Neuron (in vitro differentiated cells): ENCODE results near the gene INPP5D.

Experiments used
- H2AFZ ChIP-seq: one replicate; pipeline ENCODE4 v1.6.1; 2013; ENCODE audit warnings: low read depth, mild to moderate bottlenecking, inconsistent platforms, low read length, moderate library complexity
- H3K27me3 ChIP-seq: one replicate; pipeline ENCODE4 v1.6.1; 2013; ENCODE audit warnings: low read length; ENCODE audit not compliant: insufficient read depth
- H3K36me3 ChIP-seq: one replicate; pipeline ENCODE4 v1.6.1; 2013; ENCODE audit warnings: low read length; ENCODE audit not compliant: insufficient read depth
- H3K4me1 ChIP-seq: one replicate; pipeline ENCODE4 v1.6.1; 2013; ENCODE audit warnings: low read length; ENCODE audit not compliant: insufficient read depth
- H3K4me3 ChIP-seq: 2 replicates; pipeline ENCODE4 v1.5.1; 2013; ENCODE audit warnings: mild to moderate bottlenecking, low read length, moderate library complexity
- H3K9me3 ChIP-seq: one replicate; pipeline ENCODE4 v1.6.1; 2013; ENCODE audit warnings: low read length

INPP5D gene

GRCh38 chr2:233210843-233211547, 150.9 kb downstream of the INPP5D start:
- H3K4me1 ChIP-seq, result peaks cover 19% of the 10 kb centered on the region
- H3K27me3 ChIP-seq, result no peaks in the 10 kb centered on the region
- no peaks in the 10 kb centered on the region for H3K36me3 ChIP-seq
- no peaks in the 10 kb centered on the region for H3K9me3 ChIP-seq
- H2AFZ ChIP-seq, result no peak overlapping the region
- H3K4me3 ChIP-seq, result no peak overlapping the region

- H3K9me3 ChIP-seq, result no peaks in the 10 kb centered on the region
- H3K36me3 ChIP-seq, result no peaks in the 10 kb centered on the region
- no peaks in the 10 kb centered on the region for H3K27me3 ChIP-seq
- peaks cover 19% of the 10 kb centered on the region for H3K4me1 ChIP-seq
- H2AFZ ChIP-seq, result no peak overlapping the region
- no peak overlapping the region for H3K4me3 ChIP-seq
These were observed 151.4 kb downstream of the INPP5D start for GRCh38 chr2:233211548-233211895.

GRCh38 chr2:233213011-233213410, 152.9 kb downstream of the INPP5D start:
- no peaks in the 10 kb centered on the region for H3K9me3 ChIP-seq
- no peak overlapping the region for H3K4me3 ChIP-seq
- no peaks in the 10 kb centered on the region for H3K36me3 ChIP-seq
- peaks cover 19% of the 10 kb centered on the region for H3K4me1 ChIP-seq
- H3K27me3 ChIP-seq, result no peaks in the 10 kb centered on the region
- H2AFZ ChIP-seq, result no peak overlapping the region

- Histone ChIP-seq H3K9me3 (no peaks in the 10 kb centered on the region), H2AFZ (no peak overlapping the region), H3K4me3 (no peak overlapping the region), H3K27me3 (no peaks in the 10 kb centered on the region), H3K4me1 (peaks cover 11% of the 10 kb centered on the region), H3K36me3 (no peaks in the 10 kb centered on the region)
These were observed 153.8 kb downstream of the INPP5D start for GRCh38 chr2:233213975-233214374.

GRCh38 chr2:233217892-233218377, 157.8 kb downstream of the INPP5D start:
- H3K4me3 ChIP-seq, result no peak overlapping the region

GRCh38 chr2:233218836-233219235, 158.7 kb downstream of the INPP5D start:
- no peaks in the 10 kb centered on the region for H3K9me3 ChIP-seq
- H3K4me1 ChIP-seq, result no peaks in the 10 kb centered on the region
- no peak overlapping the region for H3K4me3 ChIP-seq
- H2AFZ ChIP-seq, result no peak overlapping the region
- no peaks in the 10 kb centered on the region for H3K36me3 ChIP-seq
- H3K27me3 ChIP-seq, result no peaks in the 10 kb centered on the region

More at GRCh38 chr2:233217892-233218377, 157.8 kb downstream of the INPP5D start:
- H2AFZ ChIP-seq, result no peak overlapping the region
- no peaks in the 10 kb centered on the region for H3K9me3 ChIP-seq
- no peaks in the 10 kb centered on the region for H3K4me1 ChIP-seq
- no peaks in the 10 kb centered on the region for H3K36me3 ChIP-seq
- H3K27me3 ChIP-seq, result no peaks in the 10 kb centered on the region

GRCh38 chr2:233219848-233220247, 159.7 kb downstream of the INPP5D start:
- Histone ChIP-seq H3K9me3 (no peaks in the 10 kb centered on the region), H3K27me3 (no peaks in the 10 kb centered on the region), H2AFZ (no peak overlapping the region), H3K4me3 (no peak overlapping the region), H3K4me1 (no peaks in the 10 kb centered on the region), H3K36me3 (no peaks in the 10 kb centered on the region)

GRCh38 chr2:233221378-233222063, 161.4 kb downstream of the INPP5D start:
- Histone ChIP-seq H2AFZ (no peak overlapping the region), H3K9me3 (no peaks in the 10 kb centered on the region), H3K36me3 (no peaks in the 10 kb centered on the region), H3K27me3 (no peaks in the 10 kb centered on the region), H3K4me3 (no peak overlapping the region), H3K4me1 (no peaks in the 10 kb centered on the region)

GRCh38 chr2:233223059-233223894, 163.1 kb downstream of the INPP5D start:
- Histone ChIP-seq H3K4me1 (no peaks in the 10 kb centered on the region), H2AFZ (no peak overlapping the region), H3K36me3 (no peaks in the 10 kb centered on the region), H3K9me3 (no peaks in the 10 kb centered on the region), H3K27me3 (no peaks in the 10 kb centered on the region), H3K4me3 (no peak overlapping the region)

- no peaks in the 10 kb centered on the region for H3K9me3 ChIP-seq
- H2AFZ ChIP-seq, result no peak overlapping the region
- H3K36me3 ChIP-seq, result no peaks in the 10 kb centered on the region
- H3K4me1 ChIP-seq, result no peaks in the 10 kb centered on the region
- H3K27me3 ChIP-seq, result no peaks in the 10 kb centered on the region
- no peak overlapping the region for H3K4me3 ChIP-seq
These were observed 165.3 kb downstream of the INPP5D start for GRCh38 chr2:233225230-233226068.

- no peaks in the 10 kb centered on the region for H3K4me1 ChIP-seq
- H3K27me3 ChIP-seq, result no peaks in the 10 kb centered on the region
- no peaks in the 10 kb centered on the region for H3K36me3 ChIP-seq
These were observed 166.4 kb downstream of the INPP5D start for GRCh38 chr2:233226511-233227031.

GRCh38 chr2:233227346-233227978, 167.3 kb downstream of the INPP5D start:
- no peaks in the 10 kb centered on the region for H3K4me1 ChIP-seq
- H3K27me3 ChIP-seq, result no peaks in the 10 kb centered on the region
- H3K4me3 ChIP-seq, result no peak overlapping the region
- H2AFZ ChIP-seq, result no peak overlapping the region
- H3K36me3 ChIP-seq, result no peaks in the 10 kb centered on the region
- H3K9me3 ChIP-seq, result no peaks in the 10 kb centered on the region

More at GRCh38 chr2:233226511-233227031, 166.4 kb downstream of the INPP5D start:
- Histone ChIP-seq H3K4me3 (no peak overlapping the region), H3K9me3 (no peaks in the 10 kb centered on the region), H2AFZ (no peak overlapping the region)
